Ishikawa (cell line): ENCODE measurements around the gene EEFSEC.

ENCODE experiments used
- CEBPB ChIP-seq: IDR thresholded peaks from 2 replicates; pipeline ENCODE4 v1.6.1; 2012
- CREB1 ChIP-seq: IDR thresholded peaks from 2 replicates; pipeline ENCODE4 v1.6.1; 2012; ENCODE audit warnings: low read depth
- EGR1 ChIP-seq: IDR thresholded peaks from 2 replicates; pipeline ENCODE4 v1.6.1; 2012
- EP300 ChIP-seq: IDR thresholded peaks from 2 replicates; pipeline ENCODE4 v1.6.1; 2012; ENCODE audit warnings: borderline replicate concordance
- FOXM1 ChIP-seq: IDR thresholded peaks from 2 replicates; pipeline ENCODE4 v1.6.1; 2012; ENCODE audit warnings: low read depth, borderline replicate concordance
- NFIC ChIP-seq: IDR thresholded peaks from 2 replicates; pipeline ENCODE4 v1.6.1; 2012
- RAD21 ChIP-seq: IDR thresholded peaks from 2 replicates; pipeline ENCODE4 v1.6.1; 2012; ENCODE audit warnings: low read depth
- TAF1 ChIP-seq: IDR thresholded peaks from 2 replicates; pipeline ENCODE4 v1.6.1; 2012; ENCODE audit warnings: low read depth, mild to moderate bottlenecking
- TCF12 ChIP-seq: IDR thresholded peaks from 2 replicates; pipeline ENCODE4 v1.6.1; 2012; ENCODE audit warnings: low read depth
- TEAD4 ChIP-seq: IDR thresholded peaks from 2 replicates; pipeline ENCODE4 v1.6.1; 2012
- USF1 ChIP-seq: IDR thresholded peaks from 2 replicates; pipeline ENCODE4 v1.6.1; 2012
- YY1 ChIP-seq: IDR thresholded peaks from 2 replicates; pipeline ENCODE4 v1.6.1; 2012; ENCODE audit warnings: low read depth
- ZBTB7A ChIP-seq: IDR thresholded peaks from 2 replicates; pipeline ENCODE4 v1.6.1; 2012; ENCODE audit warnings: low read depth
- TF ChIP-seq, protein P1 (sequence below): IDR thresholded peaks from 2 replicates; pipeline ENCODE4 v1.6.1; 2012
- TF ChIP-seq, protein P2 (sequence below): IDR thresholded peaks from 2 replicates; pipeline ENCODE4 v1.6.1; 2012; ENCODE audit warnings: low read depth, mild to moderate bottlenecking

The EEFSEC gene

DNA sequence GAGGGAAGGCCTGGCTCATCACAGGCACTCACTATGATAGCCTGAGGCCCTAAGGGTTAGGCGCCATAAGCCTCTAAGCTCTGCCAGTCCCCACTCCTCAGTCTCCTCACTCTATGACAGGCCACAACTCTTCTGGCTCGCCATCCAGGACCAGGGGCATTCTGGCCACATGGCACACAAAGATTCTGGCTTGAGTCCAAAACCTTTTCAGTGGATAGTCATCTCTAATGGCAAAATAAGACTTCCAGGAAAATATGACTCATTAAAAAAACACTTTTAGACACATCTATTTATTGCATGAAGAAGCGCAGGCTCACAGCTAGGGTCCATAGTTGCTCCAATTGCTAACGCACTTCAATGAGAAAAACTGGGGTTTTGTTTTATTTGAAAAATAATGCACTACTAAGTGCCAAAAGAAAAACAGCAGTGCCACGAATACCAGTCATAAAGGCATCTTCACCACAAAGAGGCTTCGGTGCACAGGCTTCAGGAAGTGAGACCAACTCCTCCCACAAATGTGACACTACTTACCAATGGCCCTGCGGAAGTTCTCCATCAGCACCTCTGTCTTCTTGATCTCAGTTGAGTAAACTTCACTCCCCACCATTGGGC lies 40.8 kb upstream of the EEFSEC start:
- peak; percentile 66 for TF ChIP-seq NFIC
- no peak for TF ChIP-seq TAF1

- TF ChIP-seq NFIC (no peak), ZBTB7A (no peak)
Observed at GRCh38 chr3:128113817-128114794, 39.2 kb upstream of the EEFSEC start.

- TF ChIP-seq ZBTB7A (no peak), TCF12 (no peak), EP300 (no peak), CREB1 (no peak), NFIC (no peak), EGR1 (no peak), YY1 (no peak), USF1 (no peak), CEBPB (no peak), TAF1 (no peak), FOXM1 (no peak), TEAD4 (no peak), RAD21 (no peak)
- TF ChIP-seq, protein P1, sequence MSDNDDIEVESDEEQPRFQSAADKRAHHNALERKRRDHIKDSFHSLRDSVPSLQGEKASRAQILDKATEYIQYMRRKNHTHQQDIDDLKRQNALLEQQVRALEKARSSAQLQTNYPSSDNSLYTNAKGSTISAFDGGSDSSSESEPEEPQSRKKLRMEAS = no peak
- TF ChIP-seq, protein P2, sequence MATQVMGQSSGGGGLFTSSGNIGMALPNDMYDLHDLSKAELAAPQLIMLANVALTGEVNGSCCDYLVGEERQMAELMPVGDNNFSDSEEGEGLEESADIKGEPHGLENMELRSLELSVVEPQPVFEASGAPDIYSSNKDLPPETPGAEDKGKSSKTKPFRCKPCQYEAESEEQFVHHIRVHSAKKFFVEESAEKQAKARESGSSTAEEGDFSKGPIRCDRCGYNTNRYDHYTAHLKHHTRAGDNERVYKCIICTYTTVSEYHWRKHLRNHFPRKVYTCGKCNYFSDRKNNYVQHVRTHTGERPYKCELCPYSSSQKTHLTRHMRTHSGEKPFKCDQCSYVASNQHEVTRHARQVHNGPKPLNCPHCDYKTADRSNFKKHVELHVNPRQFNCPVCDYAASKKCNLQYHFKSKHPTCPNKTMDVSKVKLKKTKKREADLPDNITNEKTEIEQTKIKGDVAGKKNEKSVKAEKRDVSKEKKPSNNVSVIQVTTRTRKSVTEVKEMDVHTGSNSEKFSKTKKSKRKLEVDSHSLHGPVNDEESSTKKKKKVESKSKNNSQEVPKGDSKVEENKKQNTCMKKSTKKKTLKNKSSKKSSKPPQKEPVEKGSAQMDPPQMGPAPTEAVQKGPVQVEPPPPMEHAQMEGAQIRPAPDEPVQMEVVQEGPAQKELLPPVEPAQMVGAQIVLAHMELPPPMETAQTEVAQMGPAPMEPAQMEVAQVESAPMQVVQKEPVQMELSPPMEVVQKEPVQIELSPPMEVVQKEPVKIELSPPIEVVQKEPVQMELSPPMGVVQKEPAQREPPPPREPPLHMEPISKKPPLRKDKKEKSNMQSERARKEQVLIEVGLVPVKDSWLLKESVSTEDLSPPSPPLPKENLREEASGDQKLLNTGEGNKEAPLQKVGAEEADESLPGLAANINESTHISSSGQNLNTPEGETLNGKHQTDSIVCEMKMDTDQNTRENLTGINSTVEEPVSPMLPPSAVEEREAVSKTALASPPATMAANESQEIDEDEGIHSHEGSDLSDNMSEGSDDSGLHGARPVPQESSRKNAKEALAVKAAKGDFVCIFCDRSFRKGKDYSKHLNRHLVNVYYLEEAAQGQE = no peak
Observed at GRCh38 chr3:128122013-128122412, 31.3 kb upstream of the EEFSEC start.

GRCh38 chr3:128123156-128123537 lies 30.1 kb upstream of the EEFSEC start:
- TF ChIP-seq TEAD4 (no peak), EP300 (no peak), ZBTB7A (0 out of 2 replicates have a peak, but pooled peaks have one; percentile 35)
- TF ChIP-seq, protein P1 = no peak

GRCh38 chr3:128123538-128124368 lies 29.5 kb upstream of the EEFSEC start, which contains the start of gene RUVBL1:
RUVBL1 (minus strand) TSS chr3:128123812; CDS start chr3:128123724, 88 bp downstream.
- TF ChIP-seq EGR1 (no peak), CREB1 (peak; percentile 77), TCF12 (peak; percentile 54; the same call in 1 of the 2 replicates), ZBTB7A (peak; percentile 6; the same call in 1 of the 2 replicates), CEBPB (peak; percentile 61; the same call in 1 of the 2 replicates), NFIC (peak; percentile 19; the same call in 1 of the 2 replicates), USF1 (peak; percentile 34; the same call in 1 of the 2 replicates), YY1 (peak; percentile 62), TAF1 (peak; percentile 69), TEAD4 (no peak), EP300 (no peak), RAD21 (no peak), FOXM1 (no peak)
- TF ChIP-seq, protein P1 = peak; percentile 94
- TF ChIP-seq, protein P2 = no peak
